ENCODE results near the gene VPS45.

Gene VPS45

DNA sequence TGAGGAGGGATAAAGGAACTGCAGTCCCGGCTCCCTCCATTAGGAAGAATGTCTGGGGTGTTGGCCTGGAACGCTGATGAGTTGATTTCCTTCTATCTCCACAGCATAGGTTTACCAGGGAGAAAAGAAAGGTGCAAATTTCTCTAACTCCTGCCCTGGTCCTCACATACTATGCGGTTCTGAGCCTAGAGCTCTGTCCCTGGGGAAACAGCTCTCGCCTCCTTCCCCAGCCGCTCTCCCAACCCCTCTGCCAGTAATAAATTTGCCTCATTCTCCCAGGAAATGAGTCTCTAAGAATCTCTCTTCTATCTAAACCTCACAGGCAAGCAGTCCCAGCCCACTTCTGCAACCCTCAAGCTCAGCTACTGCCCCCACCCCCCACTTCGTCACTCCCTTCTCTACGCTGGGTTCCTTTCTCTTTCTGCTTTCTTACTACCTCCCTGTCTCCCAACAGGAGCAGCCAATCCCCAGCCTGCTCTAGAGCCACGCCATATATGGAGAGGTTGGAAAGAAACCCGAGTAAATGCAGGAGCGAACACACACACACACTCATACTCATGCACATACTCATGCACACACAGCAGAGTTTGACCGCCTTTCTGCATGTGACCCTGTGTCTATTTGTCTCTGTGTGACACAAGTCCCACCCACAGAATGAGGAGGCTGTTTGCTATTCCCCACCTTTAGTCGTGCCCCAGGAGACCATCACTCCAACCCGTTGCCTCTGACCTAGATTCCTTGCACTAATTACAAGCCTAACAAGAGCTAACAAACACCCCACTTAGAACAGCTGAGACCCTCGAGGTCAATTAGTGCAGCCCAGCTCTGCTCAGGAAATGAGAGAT lies 95.5 kb downstream of the VPS45 start:
- Histone ChIP-seq H3K9ac (ENCODE audit: low read depth in 1 of 2, low read length in 2 of 2) (peak overlapping the region; percentile 66 to 79), H3K36me3 (ENCODE audit: control insufficient read depth in 2 of 2, insufficient read depth in 2 of 2, low read length in 2 of 2) (no peaks in the 10 kb centered on the region), H3K27ac (ENCODE audit: low read depth in 2 of 2, low read length in 2 of 2) (peak overlapping the region; percentile 87), H3K27me3 (ENCODE audit: control insufficient read depth in 2 of 2, insufficient read depth in 2 of 2, low read length in 2 of 2) (no peaks in the 10 kb centered on the region), H3K4me1 (ENCODE audit: control insufficient read depth in 2 of 2, insufficient read depth in 2 of 2, low read length in 2 of 2) (peaks cover 23 to 37% of the 10 kb centered on the region in 2 donors), H3K9me3 (ENCODE audit: control insufficient read depth in 2 of 2, low read length in 2 of 2) (no peaks in the 10 kb centered on the region), H3K4me3 (ENCODE audit: low read length in 2 of 2) (peak overlapping the region; percentile 53 to 62)

DNA sequence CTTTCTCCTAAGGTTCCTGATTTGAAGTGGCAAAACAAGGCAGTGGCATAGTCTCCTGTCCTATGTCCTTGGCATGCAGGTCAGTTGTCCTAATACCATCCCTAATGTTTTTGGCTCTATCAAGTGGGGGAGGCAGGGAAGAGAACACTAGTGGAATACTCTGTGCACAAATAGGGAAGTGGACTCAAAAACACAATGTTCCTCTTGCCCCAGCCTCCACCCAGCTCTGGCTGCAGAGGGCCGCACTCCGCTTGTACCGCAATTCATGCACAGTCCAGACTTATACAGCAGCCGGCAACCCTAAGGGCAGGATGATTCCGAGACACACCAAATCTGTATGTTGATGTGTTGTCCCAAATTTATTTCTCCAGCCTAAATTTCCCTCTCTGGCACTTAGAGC lies 96.6 kb downstream of the VPS45 start:
- Histone ChIP-seq H3K27ac (ENCODE audit: low read depth in 2 of 2, low read length in 2 of 2) (peak overlapping the region; percentile 87), H3K4me1 (ENCODE audit: control insufficient read depth in 2 of 2, insufficient read depth in 2 of 2, low read length in 2 of 2) (peaks cover 23 to 37% of the 10 kb centered on the region in 2 donors), H3K9ac (ENCODE audit: low read depth in 1 of 2, low read length in 2 of 2) (no peak overlapping the region), H3K9me3 (ENCODE audit: control insufficient read depth in 2 of 2, low read length in 2 of 2) (no peaks in the 10 kb centered on the region), H3K4me3 (ENCODE audit: low read length in 2 of 2) (no peak overlapping the region), H3K27me3 (ENCODE audit: control insufficient read depth in 2 of 2, insufficient read depth in 2 of 2, low read length in 2 of 2) (no peaks in the 10 kb centered on the region), H3K36me3 (ENCODE audit: control insufficient read depth in 2 of 2, insufficient read depth in 2 of 2, low read length in 2 of 2) (no peaks in the 10 kb centered on the region)

DNA sequence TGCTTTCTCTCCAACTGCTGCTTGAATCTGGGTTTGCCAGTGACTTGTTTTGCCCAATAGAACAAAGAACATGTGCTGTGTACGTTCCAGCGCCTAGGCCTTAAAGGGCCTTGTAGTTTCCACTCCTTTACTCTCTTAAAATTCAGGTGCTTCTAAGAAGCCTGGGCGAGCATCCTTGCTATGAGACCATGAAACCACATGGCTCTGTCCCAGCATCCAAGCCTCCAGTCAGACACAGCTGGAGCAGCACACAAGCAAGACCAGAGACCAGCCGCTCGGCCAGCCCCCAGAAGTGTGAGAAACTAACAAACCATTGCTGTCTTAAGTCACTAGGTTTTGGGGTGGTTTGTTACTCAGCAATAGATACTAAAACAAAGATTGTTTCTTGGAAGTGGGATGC lies 97.2 kb downstream of the VPS45 start:
- Histone ChIP-seq H3K36me3 (ENCODE audit: control insufficient read depth in 2 of 2, insufficient read depth in 2 of 2, low read length in 2 of 2) (no peaks in the 10 kb centered on the region), H3K4me1 (ENCODE audit: control insufficient read depth in 2 of 2, insufficient read depth in 2 of 2, low read length in 2 of 2) (peaks cover 23 to 32% of the 10 kb centered on the region in 2 donors), H3K27ac (ENCODE audit: low read depth in 2 of 2, low read length in 2 of 2) (peak overlapping the region in 1 of 2 donors; percentile 26), H3K4me3 (ENCODE audit: low read length in 2 of 2) (no peak overlapping the region), H3K9me3 (ENCODE audit: control insufficient read depth in 2 of 2, low read length in 2 of 2) (no peaks in the 10 kb centered on the region), H3K9ac (ENCODE audit: low read depth in 1 of 2, low read length in 2 of 2) (no peak overlapping the region), H3K27me3 (ENCODE audit: control insufficient read depth in 2 of 2, insufficient read depth in 2 of 2, low read length in 2 of 2) (no peaks in the 10 kb centered on the region)

DNA sequence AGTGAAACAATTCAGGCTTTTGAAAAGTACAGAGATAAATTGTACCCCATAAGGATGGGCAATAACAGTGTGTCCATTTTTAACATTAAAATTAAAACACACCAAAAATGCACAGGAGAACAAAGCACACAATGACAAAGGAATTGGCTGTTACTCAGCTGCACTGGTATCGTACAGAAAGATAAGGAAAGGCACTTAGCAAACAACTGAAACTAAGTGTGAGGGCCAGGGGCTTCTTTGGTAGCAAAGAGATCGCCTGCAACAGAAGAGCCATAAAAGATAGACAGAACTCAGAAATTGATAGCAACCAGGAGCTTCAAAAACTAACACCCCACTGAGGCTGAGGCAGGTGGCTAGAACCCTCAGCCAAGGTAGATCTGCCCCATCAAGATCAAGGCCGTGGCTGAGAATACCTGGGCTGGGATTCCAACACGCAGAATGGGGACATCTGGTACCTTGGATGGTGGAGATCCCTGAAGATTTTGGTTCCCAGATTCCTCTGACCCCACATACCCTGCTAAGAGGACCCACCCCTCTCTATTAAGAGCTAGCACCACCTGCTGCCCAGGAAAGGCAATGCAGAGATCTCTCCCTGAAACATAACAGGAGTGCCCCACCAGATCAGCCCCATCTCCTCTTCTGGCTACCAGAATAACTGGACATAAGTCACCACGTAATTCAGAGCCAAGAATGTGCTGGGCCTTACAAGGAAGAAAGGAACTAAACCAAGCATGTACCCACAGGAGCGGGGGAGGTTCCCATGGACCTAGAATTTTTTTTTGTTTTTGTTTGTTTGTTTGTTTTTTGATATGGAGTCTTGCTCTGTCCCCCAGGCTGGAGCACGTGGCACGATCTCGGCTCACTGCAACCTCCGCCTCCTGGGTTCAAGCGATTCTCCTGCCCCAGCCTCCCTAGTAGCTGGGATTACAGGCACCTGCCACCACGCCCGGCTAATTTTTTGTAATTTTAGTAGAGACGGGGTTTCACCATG lies 98.3 kb downstream of the VPS45 start:
- H3K36me3 ChIP-seq (ENCODE audit: control insufficient read depth in 2 of 2, insufficient read depth in 2 of 2, low read length in 2 of 2) = no peaks in the 10 kb centered on the region
- no peak overlapping the region for H3K9ac ChIP-seq (ENCODE audit: low read depth in 1 of 2, low read length in 2 of 2)
- H3K27me3 ChIP-seq (ENCODE audit: control insufficient read depth in 2 of 2, insufficient read depth in 2 of 2, low read length in 2 of 2) = no peaks in the 10 kb centered on the region
- peak overlapping the region; percentile 26 to 32 for H3K27ac ChIP-seq (ENCODE audit: low read depth in 2 of 2, low read length in 2 of 2)
- no peaks in the 10 kb centered on the region for H3K9me3 ChIP-seq (ENCODE audit: control insufficient read depth in 2 of 2, low read length in 2 of 2)
- H3K4me1 ChIP-seq (ENCODE audit: control insufficient read depth in 2 of 2, insufficient read depth in 2 of 2, low read length in 2 of 2) = peaks cover 20 to 25% of the 10 kb centered on the region in 2 donors
- H3K4me3 ChIP-seq (ENCODE audit: low read length in 2 of 2) = no peak overlapping the region

DNA sequence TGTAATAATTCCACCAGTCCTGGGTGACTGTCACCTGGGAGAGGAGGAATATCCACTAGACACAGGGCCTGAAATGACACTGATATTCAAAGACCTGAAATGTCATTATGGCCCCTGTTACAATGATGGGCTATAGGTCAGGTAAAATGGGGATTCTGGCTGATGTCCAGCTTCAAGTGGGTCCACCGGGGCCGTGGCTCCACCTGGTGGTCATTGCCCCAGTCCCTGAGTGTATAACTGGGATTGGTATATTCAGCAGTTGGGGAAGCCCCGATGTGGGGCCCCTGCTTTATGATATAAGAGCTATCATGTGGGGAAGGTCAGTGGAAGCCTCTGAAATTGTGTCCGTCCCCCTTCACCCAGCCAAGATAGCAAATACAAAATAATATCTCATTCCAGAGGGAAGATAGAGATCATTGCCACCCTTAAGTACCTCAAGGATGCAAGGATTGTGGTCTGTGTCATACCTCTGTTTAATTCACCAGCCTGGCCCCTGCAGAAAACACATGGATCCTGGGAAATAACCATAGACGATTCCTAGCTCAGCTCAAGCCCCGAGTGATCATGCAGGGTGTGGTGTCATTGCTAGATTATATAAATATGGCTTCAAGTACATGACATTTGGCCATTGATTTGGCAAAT lies 101.5 kb downstream of the VPS45 start:
- Histone ChIP-seq H3K9me3 (ENCODE audit: control insufficient read depth in 2 of 2, low read length in 2 of 2) (no peaks in the 10 kb centered on the region), H3K27me3 (ENCODE audit: control insufficient read depth in 2 of 2, insufficient read depth in 2 of 2, low read length in 2 of 2) (no peaks in the 10 kb centered on the region), H3K9ac (ENCODE audit: low read depth in 1 of 2, low read length in 2 of 2) (no peak overlapping the region), H3K27ac (ENCODE audit: low read depth in 2 of 2, low read length in 2 of 2) (no peak overlapping the region), H3K4me1 (ENCODE audit: control insufficient read depth in 2 of 2, insufficient read depth in 2 of 2, low read length in 2 of 2) (peaks cover 0 to 4% of the 10 kb centered on the region in 2 donors), H3K36me3 (ENCODE audit: control insufficient read depth in 2 of 2, insufficient read depth in 2 of 2, low read length in 2 of 2) (no peaks in the 10 kb centered on the region), H3K4me3 (ENCODE audit: low read length in 2 of 2) (no peak overlapping the region)

DNA sequence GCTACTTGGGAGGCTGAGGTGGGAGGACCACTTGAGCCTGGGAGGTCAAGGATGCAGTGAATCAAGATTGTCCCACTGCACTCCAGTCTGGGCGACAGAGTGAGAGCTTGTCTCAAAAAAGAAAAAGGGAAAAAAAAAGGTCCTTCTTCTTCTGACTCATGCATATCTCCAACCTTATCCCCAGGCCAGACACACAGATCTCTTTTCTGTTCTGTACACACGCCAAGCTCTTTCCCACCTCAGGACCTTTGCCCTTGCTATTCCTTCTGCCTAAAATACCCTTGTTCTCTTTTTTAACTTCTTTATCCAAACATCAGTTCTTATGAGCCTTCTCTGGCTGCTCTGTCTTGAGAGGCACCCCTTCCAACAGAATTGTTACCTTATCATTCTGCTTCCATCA lies 104.2 kb downstream of the VPS45 start:
- Histone ChIP-seq H3K36me3 (ENCODE audit: control insufficient read depth in 2 of 2, insufficient read depth in 2 of 2, low read length in 2 of 2) (no peaks in the 10 kb centered on the region), H3K4me1 (ENCODE audit: control insufficient read depth in 2 of 2, insufficient read depth in 2 of 2, low read length in 2 of 2) (peaks cover 0 to 4% of the 10 kb centered on the region in 2 donors), H3K9ac (ENCODE audit: low read depth in 1 of 2, low read length in 2 of 2) (no peak overlapping the region), H3K9me3 (ENCODE audit: control insufficient read depth in 2 of 2, low read length in 2 of 2) (no peaks in the 10 kb centered on the region), H3K4me3 (ENCODE audit: low read length in 2 of 2) (no peak overlapping the region), H3K27me3 (ENCODE audit: control insufficient read depth in 2 of 2, insufficient read depth in 2 of 2, low read length in 2 of 2) (no peaks in the 10 kb centered on the region), H3K27ac (ENCODE audit: low read depth in 2 of 2, low read length in 2 of 2) (no peak overlapping the region)

DNA sequence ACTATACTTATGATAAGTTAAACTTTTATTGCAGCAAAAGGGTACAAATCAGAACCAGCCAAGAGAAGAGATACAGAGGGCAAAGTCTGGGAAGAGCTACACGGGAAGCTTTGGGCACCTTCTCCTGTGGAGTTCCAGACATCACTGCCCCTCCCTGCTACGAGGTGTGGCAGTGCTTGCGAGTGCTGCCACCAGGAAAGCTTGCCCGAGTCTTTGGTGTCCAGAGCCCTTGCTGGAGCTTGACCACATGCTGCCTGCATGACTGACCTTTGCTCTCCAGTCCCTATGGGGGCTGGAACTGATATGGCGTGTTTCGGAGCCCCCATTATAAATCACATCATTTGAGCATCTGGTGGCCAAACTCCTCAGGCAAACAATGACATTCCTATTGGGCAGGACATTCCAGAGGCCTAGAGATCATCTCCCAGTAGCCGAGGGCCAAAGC lies 105.6 kb downstream of the VPS45 start:
- no peak overlapping the region for H3K9ac ChIP-seq (ENCODE audit: low read depth in 1 of 2, low read length in 2 of 2)
- H3K27ac ChIP-seq (ENCODE audit: low read depth in 2 of 2, low read length in 2 of 2) = no peak overlapping the region
- H3K9me3 ChIP-seq (ENCODE audit: control insufficient read depth in 2 of 2, low read length in 2 of 2) = no peaks in the 10 kb centered on the region
- peaks cover 0 to 4% of the 10 kb centered on the region in 2 donors for H3K4me1 ChIP-seq (ENCODE audit: control insufficient read depth in 2 of 2, insufficient read depth in 2 of 2, low read length in 2 of 2)
- H3K27me3 ChIP-seq (ENCODE audit: control insufficient read depth in 2 of 2, insufficient read depth in 2 of 2, low read length in 2 of 2) = no peaks in the 10 kb centered on the region
- H3K4me3 ChIP-seq (ENCODE audit: low read length in 2 of 2) = no peak overlapping the region
- no peaks in the 10 kb centered on the region for H3K36me3 ChIP-seq (ENCODE audit: control insufficient read depth in 2 of 2, insufficient read depth in 2 of 2, low read length in 2 of 2)

DNA sequence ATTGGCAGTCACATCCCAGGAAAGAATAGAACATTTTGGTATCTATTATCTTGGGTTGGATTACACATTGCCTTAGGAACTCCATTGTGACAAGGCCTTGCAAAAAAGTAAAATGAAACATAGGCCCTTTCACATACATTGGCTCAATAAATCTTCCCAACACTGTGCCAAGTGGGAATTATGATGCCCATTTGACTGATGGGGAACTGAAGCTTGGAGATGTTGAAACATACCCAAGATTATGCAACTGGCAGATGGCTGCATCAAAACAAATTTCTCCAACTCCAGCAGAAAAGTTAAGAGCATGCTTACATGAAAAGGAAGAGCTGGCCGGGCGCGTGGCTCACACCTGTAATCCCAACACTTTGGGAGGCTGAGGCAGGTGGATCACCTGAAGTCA lies 109.0 kb downstream of the VPS45 start:
- H3K4me3 ChIP-seq (ENCODE audit: low read length in 2 of 2) = no peak overlapping the region
- H3K4me1 ChIP-seq (ENCODE audit: control insufficient read depth in 2 of 2, insufficient read depth in 2 of 2, low read length in 2 of 2) = no peaks in the 10 kb centered on the region
- no peak overlapping the region for H3K27ac ChIP-seq (ENCODE audit: low read depth in 2 of 2, low read length in 2 of 2)
- H3K36me3 ChIP-seq (ENCODE audit: control insufficient read depth in 2 of 2, insufficient read depth in 2 of 2, low read length in 2 of 2) = no peaks in the 10 kb centered on the region
- H3K27me3 ChIP-seq (ENCODE audit: control insufficient read depth in 2 of 2, insufficient read depth in 2 of 2, low read length in 2 of 2) = no peaks in the 10 kb centered on the region
- H3K9ac ChIP-seq (ENCODE audit: low read depth in 1 of 2, low read length in 2 of 2) = no peak overlapping the region
- H3K9me3 ChIP-seq (ENCODE audit: control insufficient read depth in 2 of 2, low read length in 2 of 2) = no peaks in the 10 kb centered on the region

DNA sequence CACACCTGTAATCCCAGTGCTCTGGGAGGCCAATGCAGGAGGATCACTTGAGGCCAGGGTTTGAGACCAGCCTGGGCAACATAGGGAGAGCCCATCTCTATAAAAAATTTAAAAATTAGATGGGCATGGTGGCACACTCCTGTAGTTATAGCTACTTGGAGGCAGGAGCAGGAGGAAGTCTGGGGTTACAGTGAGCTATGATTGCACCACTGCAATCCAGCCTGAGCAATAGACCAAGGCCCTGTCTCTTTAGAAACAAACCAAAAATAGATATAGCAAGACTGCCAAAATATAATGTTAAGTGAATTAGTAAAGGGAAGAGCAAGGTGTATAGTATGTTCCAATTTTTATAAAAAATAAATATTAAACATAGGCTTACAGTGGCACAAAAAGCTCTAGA lies 111.0 kb downstream of the VPS45 start:
- H3K4me1 ChIP-seq (ENCODE audit: control insufficient read depth in 2 of 2, insufficient read depth in 2 of 2, low read length in 2 of 2) = no peaks in the 10 kb centered on the region
- H3K9ac ChIP-seq (ENCODE audit: low read depth in 1 of 2, low read length in 2 of 2) = no peak overlapping the region
- no peaks in the 10 kb centered on the region for H3K36me3 ChIP-seq (ENCODE audit: control insufficient read depth in 2 of 2, insufficient read depth in 2 of 2, low read length in 2 of 2)
- H3K27ac ChIP-seq (ENCODE audit: low read depth in 2 of 2, low read length in 2 of 2) = no peak overlapping the region
- H3K4me3 ChIP-seq (ENCODE audit: low read length in 2 of 2) = no peak overlapping the region
- H3K27me3 ChIP-seq (ENCODE audit: control insufficient read depth in 2 of 2, insufficient read depth in 2 of 2, low read length in 2 of 2) = no peaks in the 10 kb centered on the region
- H3K9me3 ChIP-seq (ENCODE audit: control insufficient read depth in 2 of 2, low read length in 2 of 2) = no peaks in the 10 kb centered on the region
